Measurements from ENCODE around the gene C12orf57. TPM values are rescaled to one million over a fixed set of nuclear protein-coding genes. Genes with fewer than 3 reads are reported as not detected.

The C12orf57 gene
- total and polyA plus RNA-seq, 2 of the 8 experiments (the other 6 are each of a cell fraction or from before 2014, with no cell fraction given) = 174 to 993 TPM

GRCh38 chr12:6937481-6938352, 6.1 kb upstream of the C12orf57 start (continued):
- no peak for TF ChIP-seq KDM1A (IDR thresholded peaks at IDR 0.05; ENCODE audit: borderline replicate concordance, low read length)
- TF ChIP-seq KDM5A (IDR thresholded peaks at IDR 0.05; ENCODE audit: low read length) = no peak

Data from H1 (cell line).